Astrocyte (in vitro differentiated cells and primary cell): ENCODE results near the gene IL4I1. TPM values are rescaled to one million over a fixed set of nuclear protein-coding genes. Genes with fewer than 3 reads are reported as not detected.
A peak's percentile ranks its signal among the peaks of the same experiment; 100 is the strongest.

Source experiments
- microRNA-seq: library from miRNA; unstranded; fragments of <30 nt; microRNA quantifications from one replicate; pipeline ENCODE4 v1.2.0, GENCODE V29; 2020
- total RNA-seq: library from RNA; stranded (reverse); gene quantifications from 2 replicates; pipeline ENCODE4 v1.2.1, GENCODE V29; 2021

Gene IL4I1
- total RNA-seq, 1 donor from 2014 or later: 0.27 TPM

Small RNA genes within 50 kb of the gene (microRNA-seq; reads per million reads assigned to microRNA genes)
- gene MIR4749 (12.0 reads per million, percentile 39 among the genes with 10 or more reads in this experiment), gene MIR4750 (6.3 reads per million, percentile 26 among the genes with 10 or more reads in this experiment)

Other genes starting within 250 kb of the IL4I1 start
- gene IRF3, start 231.0 kb downstream of the IL4I1 start, total RNA-seq: 63.0 and 68.1 TPM in 2 replicates
- gene BCL2L12, start 231.0 kb downstream of the IL4I1 start, total RNA-seq: 26.6 and 31.5 TPM in 2 replicates
- gene PRMT1, start 219.6 kb downstream of the IL4I1 start, total RNA-seq: 215 and 235 TPM in 2 replicates
- 0.65 and 1.6 TPM in 2 replicates for gene ADM5, start 207.3 kb downstream of the IL4I1 start, total RNA-seq
- 33.3 and 33.6 TPM in 2 replicates for gene CPT1C, start 205.8 kb downstream of the IL4I1 start, total RNA-seq
- gene TSKS, start 133.6 kb downstream of the IL4I1 start, total RNA-seq: not detected in 2 replicates
- 163 and 168 TPM in 2 replicates for gene AP2A1, start 129.9 kb downstream of the IL4I1 start, total RNA-seq
- 8.9 and 9.8 TPM in 2 replicates for gene FUZ, start 83.6 kb downstream of the IL4I1 start, total RNA-seq
- 61.3 and 72.2 TPM in 2 replicates for gene MED25, start 78.6 kb downstream of the IL4I1 start, total RNA-seq
- gene PTOV1, start 45.7 kb downstream of the IL4I1 start, total RNA-seq: 162 and 172 TPM in 2 replicates
- 49.1 and 54.8 TPM in 2 replicates for gene PNKP, start 29.3 kb downstream of the IL4I1 start, total RNA-seq
- gene AKT1S1, start 19.5 kb downstream of the IL4I1 start, total RNA-seq: 104 and 116 TPM in 2 replicates
- gene TBC1D17, start 19.2 kb downstream of the IL4I1 start, total RNA-seq: 29.1 and 32.2 TPM in 2 replicates
- gene ATF5, start 32.3 kb upstream of the IL4I1 start, total RNA-seq: 30.8 and 35.5 TPM in 2 replicates
- 42.7 and 49.5 TPM in 2 replicates for gene NUP62, start 32.6 kb upstream of the IL4I1 start, total RNA-seq
- not detected in 2 replicates for gene SIGLEC11, start 64.3 kb upstream of the IL4I1 start, total RNA-seq
- 32.6 and 33.0 TPM in 2 replicates for gene VRK3, start 128.5 kb upstream of the IL4I1 start, total RNA-seq
- 9.7 and 10.2 TPM in 2 replicates for gene ZNF473, start 129.1 kb upstream of the IL4I1 start, total RNA-seq